ENCODE results near the gene CDH13.

Gene CDH13

GRCh38 chr16:83308414-83308813 lies 681.6 kb downstream of the CDH13 start:
- no peaks in the 10 kb centered on the region for H3K27me3 ChIP-seq (ENCODE audit: control insufficient read depth in 1 of 2, insufficient read depth in 1 of 2, low read length in 2 of 2)
- no peak overlapping the region for H4K8ac ChIP-seq (ENCODE audit: low read length)
- 93% methylated on average over 2 of the region's 3 CpGs for WGBS
- H3K9me3 ChIP-seq (ENCODE audit: control insufficient read depth, low read length): no peaks in the 10 kb centered on the region
- peaks cover 6% of the 10 kb centered on the region for H3K79me1 ChIP-seq (replicated peaks; ENCODE audit: low read length, poor library complexity, severe bottlenecking)
- H4K91ac ChIP-seq (ENCODE audit: low read length): no peak overlapping the region
- no peak overlapping the region for H3K27ac ChIP-seq (ENCODE audit: low read length, poor library complexity, severe bottlenecking)
- H2AFZ ChIP-seq (ENCODE audit: low read depth, low read length): no peak overlapping the region
- no peak overlapping the region for H2BK5ac ChIP-seq (ENCODE audit: low read depth, low read length, poor library complexity, severe bottlenecking)
- no peak overlapping the region for H2BK15ac ChIP-seq (ENCODE audit: low read depth, poor library complexity, severe bottlenecking)
- no peak for DNase-seq
- no peak overlapping the region for H3K4me2 ChIP-seq (ENCODE audit: low read length, poor library complexity, severe bottlenecking)
- H3K4ac ChIP-seq (ENCODE audit: low read depth in 1 of 2, low read length in 2 of 2): no peak overlapping the region
- no peak overlapping the region for H3K9ac ChIP-seq (ENCODE audit: low read length)
- H2BK120ac ChIP-seq (ENCODE audit: low read depth, low read length): no peak overlapping the region
- peaks cover 2% of the 10 kb centered on the region for H3K4me1 ChIP-seq (ENCODE audit: control insufficient read depth, insufficient read depth, low read depth, low read length)
- no peak overlapping the region for H3K14ac ChIP-seq (ENCODE audit: low read length in 2 of 2)
- no peak overlapping the region for H3K4me3 ChIP-seq (ENCODE audit: insufficient read depth in 1 of 2, low read depth in 1 of 2, low read length in 2 of 2)
- H2BK12ac ChIP-seq (ENCODE audit: low read length in 2 of 2): no peak overlapping the region
- H3K18ac ChIP-seq (ENCODE audit: low read depth in 1 of 2, low read length in 2 of 2): no peak overlapping the region
- H2AK5ac ChIP-seq (ENCODE audit: low read length, severe bottlenecking): no peak overlapping the region
- H3K23ac ChIP-seq (ENCODE audit: low read length in 2 of 2): no peak overlapping the region
- no peaks in the 10 kb centered on the region for H3K36me3 ChIP-seq (ENCODE audit: control insufficient read depth in 1 of 2, insufficient read depth in 2 of 2, low read depth in 1 of 2, low read length in 2 of 2)

- 92% methylated on average over 2 of the region's 2 CpGs for WGBS
- no peak overlapping the region for H3K27ac ChIP-seq (ENCODE audit: low read length, poor library complexity, severe bottlenecking)
- DNase-seq: no peak
Measured at GRCh38 chr16:83310816-83311215, 684.0 kb downstream of the CDH13 start.

DNA sequence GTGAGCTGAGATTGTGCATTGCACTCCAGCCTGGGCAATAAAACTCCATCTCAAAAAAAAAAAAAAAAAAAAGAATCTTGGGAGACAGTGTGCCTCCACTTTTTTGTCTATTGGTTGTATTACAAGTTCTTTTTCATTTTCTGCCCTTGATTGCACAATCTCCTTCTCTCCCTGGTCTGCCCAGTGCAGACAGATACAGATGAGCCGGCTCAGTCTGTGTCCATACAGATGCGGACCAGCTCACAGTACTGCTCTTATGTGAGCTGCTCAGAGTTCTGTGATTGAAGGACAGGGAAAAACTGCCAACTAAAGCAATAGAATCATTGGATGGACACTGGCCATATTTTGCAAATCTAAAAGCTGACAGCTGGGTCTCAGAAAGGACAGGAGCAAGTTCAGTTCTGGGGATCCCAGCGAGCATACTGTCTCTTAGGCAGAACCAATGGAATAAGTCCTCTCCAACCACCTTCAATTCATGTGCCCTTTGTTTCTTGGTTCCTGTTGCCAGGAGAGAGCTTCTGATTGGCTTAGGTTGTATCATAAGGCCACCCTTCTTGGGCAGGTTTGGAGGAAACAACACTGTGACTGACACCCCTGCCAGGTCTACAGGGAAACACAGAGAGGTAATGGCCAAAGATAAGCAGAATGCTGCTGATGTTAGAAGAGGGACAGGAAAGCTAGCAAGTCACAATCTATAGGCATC lies 685.4 kb downstream of the CDH13 start:
- Histone ChIP-seq H3K23ac (ENCODE audit: low read length in 2 of 2) (no peak overlapping the region), H3K79me1 (replicated peaks; ENCODE audit: low read length, poor library complexity, severe bottlenecking) (peaks cover 2% of the 10 kb centered on the region), H4K91ac (ENCODE audit: low read length) (no peak overlapping the region), H2BK15ac (ENCODE audit: low read depth, poor library complexity, severe bottlenecking) (no peak overlapping the region), H2AK5ac (ENCODE audit: low read length, severe bottlenecking) (no peak overlapping the region), H2BK12ac (ENCODE audit: low read length in 2 of 2) (no peak overlapping the region), H3K9ac (ENCODE audit: low read length) (no peak overlapping the region), H3K9me3 (ENCODE audit: control insufficient read depth, low read length) (no peaks in the 10 kb centered on the region), H3K27me3 (ENCODE audit: control insufficient read depth in 1 of 2, insufficient read depth in 1 of 2, low read length in 2 of 2) (no peaks in the 10 kb centered on the region), H3K14ac (ENCODE audit: low read length in 2 of 2) (no peak overlapping the region), H3K4ac (ENCODE audit: low read depth in 1 of 2, low read length in 2 of 2) (no peak overlapping the region), H3K4me3 (ENCODE audit: insufficient read depth in 1 of 2, low read depth in 1 of 2, low read length in 2 of 2) (no peak overlapping the region), H3K4me1 (ENCODE audit: control insufficient read depth, insufficient read depth, low read depth, low read length) (no peaks in the 10 kb centered on the region), H2AFZ (ENCODE audit: low read depth, low read length) (no peak overlapping the region), H2BK5ac (ENCODE audit: low read depth, low read length, poor library complexity, severe bottlenecking) (no peak overlapping the region), H3K27ac (ENCODE audit: low read length, poor library complexity, severe bottlenecking) (no peak overlapping the region), H2BK120ac (ENCODE audit: low read depth, low read length) (no peak overlapping the region), H4K8ac (ENCODE audit: low read length) (no peak overlapping the region), H3K36me3 (ENCODE audit: control insufficient read depth in 1 of 2, insufficient read depth in 2 of 2, low read depth in 1 of 2, low read length in 2 of 2) (no peaks in the 10 kb centered on the region), H3K4me2 (ENCODE audit: low read length, poor library complexity, severe bottlenecking) (no peak overlapping the region), H3K18ac (ENCODE audit: low read depth in 1 of 2, low read length in 2 of 2) (no peak overlapping the region)
- WGBS: 100% methylated on average over 2 of the region's 3 CpGs
- DNase-seq: no peak

More at GRCh38 chr16:83310816-83311215, 684.0 kb downstream of the CDH13 start:
- H2BK15ac ChIP-seq (ENCODE audit: low read depth, poor library complexity, severe bottlenecking): no peak overlapping the region
- no peaks in the 10 kb centered on the region for H3K27me3 ChIP-seq (ENCODE audit: control insufficient read depth in 1 of 2, insufficient read depth in 1 of 2, low read length in 2 of 2)
- H3K18ac ChIP-seq (ENCODE audit: low read depth in 1 of 2, low read length in 2 of 2): no peak overlapping the region
- H4K91ac ChIP-seq (ENCODE audit: low read length): no peak overlapping the region
- H3K79me1 ChIP-seq (replicated peaks; ENCODE audit: low read length, poor library complexity, severe bottlenecking): peaks cover 6% of the 10 kb centered on the region
- no peak overlapping the region for H3K9ac ChIP-seq (ENCODE audit: low read length)
- no peaks in the 10 kb centered on the region for H3K9me3 ChIP-seq (ENCODE audit: control insufficient read depth, low read length)
- H3K23ac ChIP-seq (ENCODE audit: low read length in 2 of 2): no peak overlapping the region
- H3K14ac ChIP-seq (ENCODE audit: low read length in 2 of 2): no peak overlapping the region
- no peaks in the 10 kb centered on the region for H3K36me3 ChIP-seq (ENCODE audit: control insufficient read depth in 1 of 2, insufficient read depth in 2 of 2, low read depth in 1 of 2, low read length in 2 of 2)
- no peak overlapping the region for H2AK5ac ChIP-seq (ENCODE audit: low read length, severe bottlenecking)
- no peak overlapping the region for H3K4me2 ChIP-seq (ENCODE audit: low read length, poor library complexity, severe bottlenecking)
- H2AFZ ChIP-seq (ENCODE audit: low read depth, low read length): no peak overlapping the region
- H4K8ac ChIP-seq (ENCODE audit: low read length): no peak overlapping the region
- H3K4me1 ChIP-seq (ENCODE audit: control insufficient read depth, insufficient read depth, low read depth, low read length): no peaks in the 10 kb centered on the region
- no peak overlapping the region for H2BK12ac ChIP-seq (ENCODE audit: low read length in 2 of 2)
- H2BK120ac ChIP-seq (ENCODE audit: low read depth, low read length): no peak overlapping the region
- no peak overlapping the region for H2BK5ac ChIP-seq (ENCODE audit: low read depth, low read length, poor library complexity, severe bottlenecking)
- no peak overlapping the region for H3K4me3 ChIP-seq (ENCODE audit: insufficient read depth in 1 of 2, low read depth in 1 of 2, low read length in 2 of 2)
- H3K4ac ChIP-seq (ENCODE audit: low read depth in 1 of 2, low read length in 2 of 2): no peak overlapping the region

- no peak overlapping the region for H3K18ac ChIP-seq (ENCODE audit: low read depth in 1 of 2, low read length in 2 of 2)
- no peak overlapping the region for H3K27ac ChIP-seq (ENCODE audit: low read length, poor library complexity, severe bottlenecking)
- no peak overlapping the region for H2AFZ ChIP-seq (ENCODE audit: low read depth, low read length)
- H2AK5ac ChIP-seq (ENCODE audit: low read length, severe bottlenecking): no peak overlapping the region
- H3K4me2 ChIP-seq (ENCODE audit: low read length, poor library complexity, severe bottlenecking): no peak overlapping the region
- no peak overlapping the region for H3K23ac ChIP-seq (ENCODE audit: low read length in 2 of 2)
- H3K4me1 ChIP-seq (ENCODE audit: control insufficient read depth, insufficient read depth, low read depth, low read length): no peaks in the 10 kb centered on the region
- no peak overlapping the region for H2BK15ac ChIP-seq (ENCODE audit: low read depth, poor library complexity, severe bottlenecking)
- no peak for DNase-seq
- H3K9ac ChIP-seq (ENCODE audit: low read length): no peak overlapping the region
- no peak overlapping the region for H3K4me3 ChIP-seq (ENCODE audit: insufficient read depth in 1 of 2, low read depth in 1 of 2, low read length in 2 of 2)
- 96% methylated on average over 1 of the region's 1 CpG for WGBS
- H2BK5ac ChIP-seq (ENCODE audit: low read depth, low read length, poor library complexity, severe bottlenecking): no peak overlapping the region
- H3K14ac ChIP-seq (ENCODE audit: low read length in 2 of 2): no peak overlapping the region
- no peak overlapping the region for H4K91ac ChIP-seq (ENCODE audit: low read length)
- H3K4ac ChIP-seq (ENCODE audit: low read depth in 1 of 2, low read length in 2 of 2): no peak overlapping the region
- no peaks in the 10 kb centered on the region for H3K9me3 ChIP-seq (ENCODE audit: control insufficient read depth, low read length)
- H3K36me3 ChIP-seq (ENCODE audit: control insufficient read depth in 1 of 2, insufficient read depth in 2 of 2, low read depth in 1 of 2, low read length in 2 of 2): no peaks in the 10 kb centered on the region
- no peak overlapping the region for H2BK120ac ChIP-seq (ENCODE audit: low read depth, low read length)
- no peak overlapping the region for H4K8ac ChIP-seq (ENCODE audit: low read length)
- H3K27me3 ChIP-seq (ENCODE audit: control insufficient read depth in 1 of 2, insufficient read depth in 1 of 2, low read length in 2 of 2): no peaks in the 10 kb centered on the region
- H2BK12ac ChIP-seq (ENCODE audit: low read length in 2 of 2): no peak overlapping the region
- H3K79me1 ChIP-seq (replicated peaks; ENCODE audit: low read length, poor library complexity, severe bottlenecking): peaks cover 2% of the 10 kb centered on the region
Measured at GRCh38 chr16:83312718-83313245, 686.0 kb downstream of the CDH13 start.
